SIG-M5 (cell line): ENCODE data around the gene ITGA6.
"Not testable (repeated sequence)": the region's sequence is repeated elsewhere in the genome, so short reads cannot be mapped to it uniquely, and the experiment has no call there.

Experiments
- DNase-seq: peaks from one replicate; lab custom pipeline; 2025; lab: John Stamatoyannopoulos, UW

The ITGA6 gene

DNA sequence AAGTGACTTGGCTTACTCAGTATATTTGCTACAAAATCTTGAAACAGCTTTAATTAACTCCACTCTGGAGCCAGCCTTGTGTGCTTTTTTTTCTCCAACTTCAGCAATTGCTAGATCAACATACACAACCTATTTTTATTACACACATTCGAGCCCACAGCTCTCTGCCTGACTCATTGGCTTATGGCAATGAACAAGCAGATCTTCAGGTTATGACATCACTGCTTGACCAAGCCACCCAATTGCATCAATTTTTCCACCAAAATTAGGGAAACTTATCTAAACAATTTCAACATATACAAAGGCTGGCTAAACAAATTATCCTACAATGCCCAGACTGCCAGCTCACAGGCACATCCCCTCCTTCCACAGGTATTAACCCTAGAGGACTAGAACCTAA lies 88.9 kb downstream of the ITGA6 start:
- DNase-seq: no peak

DNA sequence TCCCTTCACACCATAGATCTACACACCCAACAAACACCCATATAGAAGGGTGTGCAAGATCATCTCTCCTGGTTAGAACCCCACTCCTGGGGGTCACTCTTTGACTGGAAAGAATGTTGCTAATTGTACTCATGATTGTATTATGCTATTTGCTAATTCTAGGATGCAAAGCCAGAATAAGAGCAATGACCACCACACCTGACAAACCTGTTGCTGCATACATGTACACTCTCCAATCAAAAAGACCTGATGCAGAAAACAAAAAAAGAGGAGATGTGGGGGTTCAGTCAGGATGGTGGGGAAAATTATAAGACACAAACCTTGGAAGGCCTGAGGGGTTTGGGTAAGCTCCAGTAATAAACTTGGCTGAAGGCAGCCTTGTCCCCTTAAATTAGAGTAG lies 91.6 kb downstream of the ITGA6 start:
- DNase-seq: no peak

DNA sequence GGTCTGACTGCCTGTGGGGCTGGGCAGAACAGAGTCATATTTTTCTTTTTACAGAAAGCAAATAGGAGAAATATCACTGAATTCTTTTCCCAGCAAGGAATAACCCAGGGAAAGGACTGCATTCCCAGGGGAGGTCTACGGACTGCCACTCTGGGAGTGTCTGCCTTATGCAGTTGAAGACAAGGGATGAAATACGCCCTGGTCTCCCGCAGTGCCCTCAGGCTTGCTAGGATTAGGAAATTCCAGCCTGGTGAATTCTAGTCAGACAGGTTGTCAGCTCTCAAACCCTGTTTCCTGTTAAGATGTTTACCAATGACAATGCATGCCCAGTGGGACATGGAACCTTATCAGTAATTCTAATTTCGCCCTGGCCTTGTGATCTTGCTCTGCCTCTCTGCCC lies 98.2 kb downstream of the ITGA6 start:
- DNase-seq: no peak

DNA sequence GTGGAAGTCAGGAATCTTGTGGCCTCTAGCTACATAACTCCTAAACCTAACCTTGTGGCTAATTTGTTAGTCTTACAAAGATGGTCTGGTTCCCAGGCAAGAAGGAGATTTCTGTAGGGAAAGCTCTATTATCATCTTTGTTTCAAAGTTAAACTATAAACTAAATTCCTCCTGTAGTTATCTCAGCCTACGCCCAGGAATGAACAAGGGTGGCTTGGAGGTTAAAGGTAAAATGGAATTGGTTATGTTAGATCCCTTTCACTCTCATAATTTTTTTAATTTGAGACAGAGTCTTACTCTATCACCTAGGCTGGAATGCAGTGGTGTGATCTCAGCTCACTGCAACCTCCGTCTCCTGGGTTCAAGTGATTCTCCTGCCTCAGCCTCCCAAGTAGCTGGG lies 103.9 kb downstream of the ITGA6 start:
- no peak for DNase-seq

DNA sequence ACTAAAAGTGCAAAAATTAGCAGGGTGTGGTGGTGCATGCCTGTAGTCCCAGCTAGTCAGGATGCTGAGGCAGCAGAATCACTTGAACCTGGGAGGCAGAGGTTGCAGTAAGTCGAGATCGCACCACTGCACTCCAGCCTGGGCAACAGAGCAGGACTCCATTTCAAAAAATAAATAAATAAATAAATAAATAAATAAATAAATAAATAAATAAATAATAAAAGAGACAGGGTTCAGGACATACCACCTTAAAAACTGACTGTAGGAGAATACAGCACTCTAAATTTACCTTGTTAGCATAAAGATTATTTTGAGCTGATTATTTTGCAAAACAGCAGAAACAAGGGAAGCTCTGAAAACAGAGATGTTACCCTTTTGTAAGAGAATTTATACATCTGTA lies 105.1 kb downstream of the ITGA6 start:
- not testable (repeated sequence) for DNase-seq

DNA sequence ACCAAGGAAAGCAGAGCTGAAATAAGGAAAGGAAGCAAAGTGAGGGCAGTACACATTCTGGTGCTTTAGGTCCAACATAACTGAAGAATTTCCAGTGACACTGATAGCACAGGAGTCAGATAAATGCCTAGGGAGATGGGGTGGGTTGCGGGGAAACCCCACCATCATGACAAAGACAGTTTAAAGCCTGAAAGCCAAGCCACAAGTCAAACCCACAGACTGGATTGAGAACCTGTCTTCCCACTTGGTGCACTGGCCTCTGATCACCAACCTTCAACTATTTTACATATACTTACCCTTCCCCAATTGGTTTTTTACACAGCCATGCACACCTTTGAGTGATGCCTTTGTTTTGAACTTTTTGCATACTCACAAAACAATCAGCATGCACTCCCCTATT lies 106.3 kb downstream of the ITGA6 start:
- no peak for DNase-seq

DNA sequence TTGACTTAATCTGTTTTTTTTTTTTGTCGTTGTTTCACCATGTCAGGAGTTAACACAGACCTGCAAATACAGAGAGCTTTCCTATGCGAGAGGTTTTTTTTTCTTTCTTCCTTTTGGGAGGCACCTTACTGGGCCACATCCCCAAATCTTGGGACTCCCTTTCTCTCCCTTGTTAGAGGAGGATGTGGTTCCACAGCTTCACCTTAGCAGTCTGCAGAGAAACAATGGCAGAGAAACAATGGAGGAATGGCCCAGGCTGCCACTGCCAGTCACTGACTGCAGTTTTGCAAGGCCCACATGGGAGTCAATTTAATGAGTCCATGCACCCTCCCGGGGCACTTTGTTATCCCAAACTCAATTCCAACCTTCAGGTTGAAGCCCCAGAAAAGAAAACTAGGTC lies 107.7 kb downstream of the ITGA6 start:
- no peak for DNase-seq

DNA sequence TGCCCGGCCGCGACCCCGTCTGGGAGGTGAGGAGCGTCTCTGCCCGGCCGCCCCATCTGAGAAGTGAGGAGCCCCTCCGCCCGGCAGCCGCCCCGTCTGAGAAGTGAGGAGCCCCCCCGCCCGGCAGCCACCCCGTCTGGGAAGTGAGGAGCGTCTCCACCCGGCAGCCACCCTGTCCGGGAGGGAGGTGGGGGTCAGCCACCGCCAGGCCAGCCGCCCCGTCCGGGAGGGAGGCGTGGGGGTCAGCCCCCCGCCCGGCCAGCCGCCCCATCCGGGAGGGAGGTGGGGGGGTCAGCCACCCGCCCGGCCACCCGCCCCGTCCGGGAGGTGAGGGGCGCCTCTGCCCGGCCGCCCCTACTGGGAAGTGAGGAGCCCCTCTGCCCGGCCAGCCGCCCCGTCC lies 110.5 kb downstream of the ITGA6 start:
- not testable (repeated sequence) for DNase-seq

DNA sequence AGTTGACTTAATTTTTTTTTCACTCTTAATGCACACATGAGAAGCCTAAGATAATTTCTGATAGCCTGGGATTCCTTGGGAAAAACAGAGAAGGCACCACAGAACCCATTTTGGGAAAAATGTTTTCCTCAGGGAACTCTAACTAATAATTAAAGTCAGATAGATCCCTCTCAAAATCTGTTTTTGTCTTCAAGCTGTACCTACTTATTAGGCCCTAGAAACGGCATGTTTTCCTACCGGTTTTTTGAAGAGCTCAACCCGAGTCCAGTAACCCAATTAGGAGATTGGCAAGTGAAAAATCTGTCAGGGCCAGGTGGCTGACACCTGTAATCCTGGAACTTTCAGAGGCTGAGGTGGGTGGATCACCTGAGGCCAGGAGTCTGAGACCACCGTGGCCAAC lies 112.4 kb downstream of the ITGA6 start:
- no peak for DNase-seq

DNA sequence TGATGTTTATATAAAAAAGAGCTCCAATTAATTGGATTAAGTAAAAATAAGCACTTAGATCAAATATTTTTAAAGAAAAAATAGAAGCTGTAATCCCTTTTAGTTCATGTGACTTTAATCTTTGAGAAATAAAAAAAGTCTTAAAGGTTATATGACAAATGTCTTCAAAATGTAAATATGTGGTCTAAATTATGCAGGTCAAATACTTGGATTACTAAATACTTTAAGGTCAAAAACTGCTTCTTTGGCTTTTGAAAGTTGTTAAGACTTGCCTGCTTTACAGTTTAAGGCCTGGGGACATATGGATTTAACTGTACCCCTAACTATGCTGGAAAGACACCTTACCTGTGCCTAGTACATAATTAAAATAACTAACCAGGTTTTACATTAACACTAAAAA lies 113.0 kb downstream of the ITGA6 start:
- DNase-seq: no peak

DNA sequence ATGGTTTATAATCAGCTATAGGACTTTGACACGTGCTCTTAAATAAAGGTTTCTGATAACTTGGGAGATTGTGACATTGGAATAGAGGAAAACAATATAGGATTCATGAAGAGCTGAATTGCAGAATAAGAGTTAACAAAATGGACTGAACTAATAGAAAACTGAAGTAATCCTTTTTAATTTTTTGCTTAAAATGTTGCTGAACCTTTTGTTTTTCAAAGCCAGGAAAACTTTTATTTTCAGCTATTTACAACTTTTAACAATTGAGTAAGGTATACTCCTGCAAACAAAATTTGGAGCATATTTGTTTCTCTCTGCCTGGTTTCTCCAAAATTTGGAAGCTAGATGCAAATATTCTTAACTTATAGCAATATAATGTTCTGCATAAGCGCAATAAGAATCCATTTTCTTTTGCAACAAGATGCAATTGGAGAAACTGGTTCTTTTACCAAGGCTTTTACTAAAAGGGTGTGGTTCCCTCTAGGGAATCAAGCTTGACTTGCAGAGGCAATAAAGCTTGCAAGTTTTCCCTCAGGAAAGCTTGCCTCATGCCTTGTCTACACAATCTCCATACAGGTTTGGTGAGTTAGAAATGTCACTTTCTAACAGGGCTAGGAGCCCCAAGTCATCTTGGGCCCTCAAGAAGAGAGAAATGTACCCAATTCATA lies 118.2 kb downstream of the ITGA6 start:
- DNase-seq: no peak

DNA sequence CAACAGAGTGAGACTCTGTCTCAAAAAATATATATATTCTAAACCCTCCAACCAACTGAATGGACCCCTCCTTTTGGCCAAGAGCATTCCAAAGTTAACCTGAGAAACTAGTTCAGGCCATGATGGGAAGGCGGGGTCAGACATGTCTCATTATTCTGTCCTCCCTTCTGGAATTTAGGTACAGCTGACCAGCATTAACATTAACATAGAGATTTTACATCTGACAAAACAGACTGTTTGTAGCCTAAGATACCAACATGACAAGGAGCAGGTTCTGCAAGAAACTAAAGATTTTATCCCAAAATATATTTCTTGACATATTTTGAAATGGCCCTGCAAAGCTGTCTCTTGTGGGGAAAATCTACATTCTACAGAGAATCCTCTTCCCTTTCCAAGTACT lies 121.7 kb downstream of the ITGA6 start:
- no peak for DNase-seq

DNA sequence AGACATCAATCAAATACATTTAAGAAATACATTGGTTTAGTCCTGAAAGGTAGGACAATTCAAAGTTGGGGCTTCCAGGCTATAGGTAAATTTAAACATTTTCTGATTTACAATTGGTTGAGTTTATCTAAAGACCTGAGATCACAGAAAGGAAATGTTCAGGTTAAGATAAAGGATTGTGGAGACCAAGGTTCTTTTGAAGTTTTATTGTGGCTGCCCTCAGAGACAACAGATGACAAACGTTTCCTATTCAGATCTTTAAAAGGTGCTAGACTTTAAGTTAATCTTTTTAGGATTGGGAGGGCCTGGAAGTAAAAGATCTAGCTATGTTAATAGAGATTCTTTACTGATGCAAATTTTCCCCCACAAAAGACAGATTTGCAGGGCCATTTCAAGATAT lies 122.4 kb downstream of the ITGA6 start:
- not testable (repeated sequence) for DNase-seq

DNA sequence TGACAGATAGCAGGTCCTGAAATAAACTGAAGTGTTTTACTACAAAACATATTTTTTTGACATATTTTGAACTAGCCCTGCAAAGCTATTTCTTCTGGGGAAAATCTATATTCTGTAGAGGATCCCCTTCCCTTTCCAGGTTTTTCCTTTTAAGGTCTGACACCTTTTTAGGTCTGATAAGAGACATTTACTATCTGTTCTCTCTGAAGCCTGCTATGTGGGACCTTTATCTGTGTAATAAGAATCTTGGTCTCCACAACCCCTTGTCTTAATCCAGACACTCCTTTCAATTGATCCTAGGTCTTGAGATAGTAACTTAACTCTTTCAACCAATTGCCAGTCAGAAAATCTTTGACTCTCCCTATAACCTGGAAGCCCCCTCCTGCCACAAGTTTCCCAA lies 123.0 kb downstream of the ITGA6 start:
- DNase-seq: no peak

DNA sequence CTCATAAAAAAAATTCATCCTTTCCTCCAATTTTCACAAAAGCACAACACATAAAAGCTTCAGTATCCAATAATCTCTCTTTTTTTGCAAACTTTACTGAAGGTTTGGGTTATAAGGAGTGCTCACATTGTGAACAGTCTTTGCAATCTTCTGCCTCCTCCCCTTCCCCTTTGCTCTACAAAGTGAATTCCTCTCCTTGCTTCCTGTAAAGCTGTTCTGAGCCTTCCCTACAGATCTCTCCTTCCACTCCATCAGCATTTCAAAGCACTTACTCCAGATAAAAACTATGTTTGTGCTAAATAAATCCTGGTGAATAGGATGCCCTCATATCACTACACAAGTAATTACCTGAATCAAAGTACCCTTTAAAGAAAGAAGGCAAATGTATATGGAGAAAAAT lies 123.9 kb downstream of the ITGA6 start:
- DNase-seq: no peak

DNA sequence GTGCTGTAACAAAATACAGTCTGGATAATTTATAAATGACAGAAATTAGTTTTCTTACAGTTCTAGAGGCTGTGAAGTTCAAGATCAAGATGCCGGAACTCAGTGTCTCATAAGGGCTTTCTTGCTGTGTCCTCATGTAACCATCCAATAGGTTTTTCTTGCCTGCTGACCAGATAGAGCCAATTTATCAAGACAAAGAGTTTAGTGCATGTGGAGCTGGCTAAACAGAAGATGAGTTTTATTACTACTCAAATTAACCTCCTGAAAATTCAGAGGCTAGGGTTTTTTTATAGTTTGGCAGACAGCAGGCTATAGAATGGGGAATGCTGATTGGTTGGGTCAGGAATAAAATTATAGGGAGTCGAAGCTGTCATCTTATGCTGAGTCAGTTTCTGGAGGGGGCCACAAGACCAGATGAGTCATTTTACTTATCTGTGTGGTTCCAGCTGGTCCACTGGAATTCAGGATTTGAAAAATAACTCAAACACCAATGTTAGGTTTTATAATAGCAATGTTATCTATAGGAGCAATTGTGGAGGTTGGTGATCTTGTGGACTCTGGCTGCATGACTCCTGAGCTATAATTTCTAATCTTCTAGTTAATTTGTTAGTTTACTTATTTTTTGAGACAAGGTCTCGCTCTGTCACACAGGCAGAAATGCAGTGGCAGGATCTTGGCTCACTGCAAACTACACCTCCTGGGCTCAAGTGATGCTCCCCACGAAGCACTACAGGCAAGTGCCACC lies 125.3 kb downstream of the ITGA6 start:
- no peak for DNase-seq

DNA sequence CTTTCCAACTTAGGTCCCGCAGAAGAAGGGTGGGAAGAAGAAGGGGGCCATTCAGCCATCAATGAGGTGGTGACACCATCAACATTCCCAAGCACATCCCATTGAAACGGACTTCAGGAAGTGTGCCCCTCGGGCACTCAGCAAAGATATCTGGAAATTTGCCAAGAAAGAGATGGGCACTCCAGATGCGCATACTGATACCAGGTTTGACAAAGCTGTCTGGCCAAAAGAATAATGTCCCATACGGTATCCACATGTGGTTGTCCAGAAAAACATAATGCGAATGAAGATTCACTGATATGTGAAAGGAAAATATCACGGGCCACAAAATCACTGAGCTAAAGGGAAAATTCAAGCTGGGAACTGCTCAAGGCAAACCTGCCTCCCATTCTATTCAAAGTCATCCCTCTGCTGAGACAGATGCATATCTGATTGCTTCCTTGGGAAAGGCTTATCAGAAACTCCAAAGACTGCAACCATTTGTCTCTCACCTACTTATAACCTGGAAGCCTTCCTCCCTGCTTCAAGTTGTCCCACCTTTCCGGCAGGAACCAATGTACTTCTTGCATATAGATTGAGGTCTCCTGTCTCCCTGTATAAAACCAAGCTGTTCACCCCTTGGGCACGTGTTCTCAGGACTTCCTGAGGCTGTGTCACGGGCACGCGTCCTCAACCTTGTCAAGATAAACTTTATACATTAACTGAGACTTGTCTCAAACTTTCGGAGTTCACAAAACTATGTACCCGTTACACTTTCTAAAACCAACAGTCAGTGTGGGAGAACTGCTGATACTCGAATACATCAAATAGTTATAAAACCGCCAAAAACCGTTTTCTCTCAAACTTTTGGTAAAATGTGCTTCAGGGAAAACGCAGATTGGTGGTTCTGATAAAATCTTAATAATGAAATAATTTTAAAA lies 127.2 kb downstream of the ITGA6 start:
- no peak for DNase-seq

DNA sequence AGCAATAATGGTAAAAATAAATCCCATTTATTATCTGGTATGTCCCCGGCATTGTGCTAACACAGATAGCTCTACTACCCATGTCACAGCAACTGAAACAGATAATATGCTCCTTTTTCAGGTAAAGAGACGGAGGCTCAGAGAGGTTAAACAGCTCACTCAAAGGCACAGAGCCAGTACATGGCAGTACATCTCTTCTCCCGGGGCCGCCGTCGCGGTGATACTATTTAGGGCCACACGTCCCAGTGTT lies 127.8 kb downstream of the ITGA6 start:
- DNase-seq: no peak
